ENCODE measurements around the gene PCDHB2.
"Not testable (repeated sequence)": the region's sequence is repeated elsewhere in the genome, so short reads cannot be mapped to it uniquely, and the experiment has no call there.

Gene PCDHB2

DNA sequence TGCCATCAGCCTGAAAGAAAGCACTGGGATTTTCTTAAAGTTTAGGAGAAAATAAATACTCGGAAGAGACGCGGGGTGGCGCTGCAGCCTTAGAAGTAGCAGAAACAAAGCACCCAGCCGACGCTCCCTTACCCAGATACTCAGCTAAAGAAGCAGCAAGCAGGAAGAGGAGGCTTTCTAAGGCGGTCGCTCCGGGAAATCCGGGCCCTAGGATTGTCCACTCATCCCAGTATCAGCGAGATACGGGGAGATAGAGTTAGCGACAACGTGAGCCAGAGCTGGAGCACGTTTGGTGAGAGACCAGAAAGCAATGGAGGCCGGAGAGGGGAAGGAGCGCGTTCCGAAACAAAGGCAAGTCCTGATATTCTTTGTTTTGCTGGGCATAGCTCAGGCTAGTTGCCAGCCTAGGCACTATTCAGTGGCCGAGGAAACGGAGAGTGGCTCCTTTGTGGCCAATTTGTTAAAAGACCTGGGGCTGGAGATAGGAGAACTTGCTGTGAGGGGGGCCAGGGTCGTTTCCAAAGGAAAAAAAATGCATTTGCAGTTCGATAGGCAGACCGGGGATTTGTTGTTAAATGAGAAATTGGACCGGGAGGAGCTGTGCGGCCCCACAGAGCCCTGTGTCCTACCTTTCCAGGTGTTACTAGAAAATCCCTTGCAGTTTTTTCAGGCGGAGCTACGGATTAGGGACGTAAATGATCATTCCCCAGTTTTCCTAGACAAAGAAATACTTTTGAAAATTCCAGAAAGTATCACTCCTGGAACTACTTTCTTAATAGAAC, at the start of gene PCDHB2:
Gene PCDHB2 (plus strand): TSS at position 135 of the 782 bp plus-strand sequence. CDS start 176 bp downstream, at position 311.
- peak; percentile 75 for DNase-seq (ENCODE audit: low spot score)

DNA sequence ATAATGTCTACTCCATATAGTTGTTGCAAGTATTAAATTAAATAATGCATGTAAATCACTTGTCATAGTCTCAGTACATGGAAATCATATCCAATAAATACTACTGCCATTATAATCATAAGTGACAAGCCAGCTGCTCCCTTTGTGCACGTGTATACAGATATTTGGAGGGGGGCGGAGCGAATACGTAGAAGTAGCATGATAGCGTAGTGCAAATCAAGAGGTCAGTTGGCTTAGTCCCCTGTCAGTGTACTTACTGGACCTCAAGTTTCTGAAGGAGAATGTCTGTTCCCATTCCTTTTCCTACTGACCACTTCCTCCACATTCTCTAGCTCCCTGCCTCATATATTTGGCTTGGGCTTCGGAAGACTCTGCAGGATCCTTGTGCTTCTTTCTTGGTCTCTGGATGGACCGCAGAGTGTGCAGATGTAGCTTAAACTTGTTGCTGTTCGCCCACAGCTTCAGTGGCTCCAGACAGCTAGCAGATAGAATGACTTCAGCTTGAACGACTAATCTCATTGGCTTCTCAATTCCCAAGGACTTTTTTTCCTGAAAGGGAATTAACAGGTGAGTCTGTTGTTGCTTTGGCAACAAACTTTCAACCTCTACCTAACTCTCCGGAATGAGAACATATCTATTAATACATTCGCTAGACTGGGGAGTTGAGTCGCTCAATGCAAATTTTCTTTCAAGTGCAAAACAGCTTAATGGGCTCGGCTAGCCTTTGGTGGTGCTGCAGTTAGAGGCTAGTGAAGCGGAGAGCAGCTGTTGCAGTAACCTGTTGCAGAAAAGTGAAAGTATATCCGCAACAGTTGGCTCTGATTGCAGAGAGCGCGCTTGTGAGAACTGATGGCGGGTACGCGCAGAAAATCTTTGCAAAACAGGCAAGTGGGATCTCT, 43.5 kb upstream of the PCDHB2 start, which contains the start of gene PCDHB1:
Gene PCDHB1 (plus strand): TSS at position 753 of the 899 bp plus-strand sequence. CDS start 97 bp downstream, at position 850.
- no peak for DNase-seq (ENCODE audit: low spot score)

DNA sequence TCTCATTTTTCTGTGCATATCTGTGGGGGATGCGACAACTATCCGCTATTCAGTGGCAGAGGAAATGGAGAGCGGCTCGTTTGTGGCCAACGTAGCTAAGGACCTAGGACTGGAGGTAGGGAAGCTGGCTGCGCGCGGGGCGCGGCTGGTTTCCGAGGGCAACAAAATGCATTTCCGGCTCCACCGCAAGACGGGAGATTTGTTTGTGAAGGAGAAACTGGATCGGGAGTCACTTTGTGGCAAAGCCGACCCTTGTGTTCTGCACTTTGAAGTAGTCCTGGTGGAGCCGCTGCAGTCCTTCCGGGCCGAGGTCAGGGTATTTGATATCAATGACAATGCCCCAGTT, 42.9 kb upstream of the PCDHB2 start:
- DNase-seq (ENCODE audit: low spot score), result no peak

DNA sequence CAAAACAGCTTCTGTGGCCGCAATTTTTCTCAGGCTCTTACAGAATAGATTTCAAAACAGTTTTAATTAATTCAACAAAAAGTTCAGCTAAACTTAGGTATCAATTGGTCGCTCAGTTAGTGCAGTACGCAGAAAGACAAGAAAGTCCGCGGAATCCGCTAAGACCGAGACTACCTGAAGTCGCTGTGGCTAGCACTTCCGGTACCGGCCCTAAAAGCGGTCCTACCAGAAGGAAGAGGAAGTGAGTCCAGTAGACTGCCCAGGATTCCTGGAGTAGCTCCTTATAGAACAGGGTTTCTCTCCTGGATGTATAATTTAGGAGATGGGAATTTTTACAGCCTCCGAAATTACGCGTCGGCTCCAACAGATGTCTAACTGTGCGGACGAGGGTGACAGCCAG, 16.6 kb upstream of the PCDHB2 start:
- DNase-seq (ENCODE audit: low spot score), result no peak

DNA sequence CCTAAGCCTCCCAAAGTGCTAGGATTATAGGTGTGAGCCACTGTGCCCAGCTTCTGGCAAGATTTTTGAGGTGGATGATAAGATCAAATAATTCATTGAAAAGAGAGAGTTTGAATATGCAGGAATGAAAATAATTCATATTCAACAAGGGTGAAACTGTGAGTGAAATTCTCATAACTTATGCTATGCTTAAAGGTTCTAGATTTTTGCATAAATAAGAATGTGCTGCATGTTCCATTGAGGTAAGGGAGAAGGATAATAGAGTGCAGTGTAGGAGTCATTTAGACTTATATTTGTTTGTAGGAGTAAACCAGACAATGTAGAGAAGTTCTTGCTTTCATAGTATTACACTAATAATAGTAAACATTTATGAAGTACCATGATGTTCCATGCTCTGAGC, 12.2 kb upstream of the PCDHB2 start:
- no peak for DNase-seq (ENCODE audit: low spot score)

DNA sequence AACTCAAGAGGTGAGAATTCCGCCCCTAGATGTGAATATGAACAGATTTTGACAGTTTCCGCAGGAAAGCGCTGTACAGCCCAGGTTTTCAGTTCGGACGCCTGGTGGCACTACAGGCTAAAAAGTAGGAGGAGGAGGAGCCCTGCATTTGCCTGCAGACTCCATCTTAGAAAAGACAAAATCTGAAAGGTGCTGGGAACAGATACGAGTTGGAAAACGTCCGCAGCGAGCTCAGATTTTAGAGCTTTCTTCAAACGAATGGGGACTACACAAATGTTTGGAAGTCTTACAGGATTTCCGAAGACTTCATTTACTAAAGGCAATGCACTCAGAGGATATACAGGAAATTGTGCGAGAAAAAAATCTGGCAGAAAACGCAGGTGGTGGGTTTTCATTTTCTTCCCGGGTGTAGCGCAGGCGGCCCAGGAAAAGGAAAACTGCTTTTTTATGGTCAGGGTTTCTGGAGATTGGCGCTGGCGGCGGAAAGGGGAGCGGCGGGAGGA, 9.9 kb upstream of the PCDHB2 start:
- DNase-seq (ENCODE audit: low spot score), result peak; percentile 83

DNA sequence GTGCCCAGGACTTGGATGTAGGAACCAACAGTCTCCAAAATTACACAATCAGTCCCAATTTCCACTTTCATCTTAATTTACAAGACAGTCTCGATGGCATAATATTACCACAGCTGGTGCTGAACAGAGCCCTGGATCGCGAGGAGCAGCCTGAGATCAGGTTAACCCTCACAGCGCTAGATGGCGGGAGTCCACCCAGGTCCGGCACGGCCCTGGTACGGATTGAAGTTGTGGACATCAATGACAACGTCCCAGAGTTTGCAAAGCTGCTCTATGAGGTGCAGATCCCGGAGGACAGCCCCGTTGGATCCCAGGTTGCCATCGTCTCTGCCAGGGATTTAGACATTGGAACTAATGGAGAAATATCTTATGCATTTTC, 837 bp downstream of the PCDHB2 start:
- peak; percentile 17 for DNase-seq (ENCODE audit: low spot score)

DNA sequence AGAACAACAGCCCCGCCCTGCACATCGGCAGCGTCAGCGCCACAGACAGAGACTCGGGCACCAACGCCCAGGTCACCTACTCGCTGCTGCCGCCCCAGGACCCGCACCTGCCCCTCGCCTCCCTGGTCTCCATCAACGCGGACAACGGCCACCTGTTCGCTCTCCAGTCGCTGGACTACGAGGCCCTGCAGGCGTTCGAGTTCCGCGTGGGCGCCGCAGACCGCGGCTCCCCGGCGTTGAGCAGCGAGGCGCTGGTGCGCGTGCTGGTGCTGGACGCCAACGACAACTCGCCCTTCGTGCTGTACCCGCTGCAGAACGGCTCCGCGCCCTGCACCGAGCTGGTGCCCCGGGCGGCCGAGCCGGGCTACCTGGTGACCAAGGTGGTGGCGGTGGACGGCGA, 1.8 kb downstream of the PCDHB2 start:
- not testable (repeated sequence) for DNase-seq (ENCODE audit: low spot score)

DNA sequence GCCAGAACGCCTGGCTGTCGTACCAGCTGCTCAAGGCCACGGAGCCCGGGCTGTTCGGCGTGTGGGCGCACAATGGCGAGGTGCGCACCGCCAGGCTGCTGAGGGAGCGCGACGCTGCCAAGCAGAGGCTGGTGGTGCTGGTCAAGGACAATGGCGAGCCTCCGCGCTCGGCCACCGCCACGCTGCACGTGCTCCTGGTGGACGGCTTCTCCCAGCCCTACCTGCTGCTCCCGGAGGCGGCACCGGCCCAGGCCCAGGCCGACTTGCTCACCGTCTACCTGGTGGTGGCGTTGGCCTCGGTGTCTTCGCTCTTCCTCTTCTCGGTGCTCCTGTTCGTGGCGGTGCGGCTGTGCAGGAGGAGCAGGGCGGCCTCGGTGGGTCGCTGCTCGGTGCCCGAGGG, 2.2 kb downstream of the PCDHB2 start:
- not testable (repeated sequence) for DNase-seq (ENCODE audit: low spot score)

DNA sequence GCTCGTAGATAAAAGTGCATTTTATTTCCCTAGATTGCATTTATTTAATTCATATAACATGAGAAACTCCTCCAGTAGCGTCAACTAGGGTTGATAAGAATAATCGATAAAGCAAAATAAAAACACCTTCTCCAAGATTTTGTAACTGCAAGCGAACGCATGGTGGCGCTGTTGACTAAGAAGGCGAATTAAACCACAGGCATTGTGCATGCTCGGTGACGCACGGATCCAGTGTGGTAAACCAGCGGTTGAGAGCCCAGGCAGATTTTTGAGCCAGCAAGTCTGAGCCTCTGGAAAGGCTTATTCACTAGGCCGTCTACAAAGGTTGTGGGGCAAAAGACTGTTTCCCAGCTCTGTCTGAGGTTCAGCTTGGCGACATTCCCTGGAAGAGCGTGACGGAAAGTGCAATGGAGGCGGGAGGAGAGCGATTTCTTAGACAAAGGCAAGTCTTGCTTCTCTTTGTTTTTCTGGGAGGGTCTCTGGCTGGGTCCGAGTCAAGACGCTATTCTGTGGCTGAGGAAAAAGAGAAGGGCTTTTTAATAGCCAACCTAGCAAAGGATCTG, 5.9 kb downstream of the PCDHB2 start, which contains the start of gene PCDHB3:
Gene PCDHB3 (plus strand): TSS at position 231 of the 563 bp plus-strand sequence. CDS start 177 bp downstream, at position 408.
- peak; percentile 54 for DNase-seq (ENCODE audit: low spot score)

DNA sequence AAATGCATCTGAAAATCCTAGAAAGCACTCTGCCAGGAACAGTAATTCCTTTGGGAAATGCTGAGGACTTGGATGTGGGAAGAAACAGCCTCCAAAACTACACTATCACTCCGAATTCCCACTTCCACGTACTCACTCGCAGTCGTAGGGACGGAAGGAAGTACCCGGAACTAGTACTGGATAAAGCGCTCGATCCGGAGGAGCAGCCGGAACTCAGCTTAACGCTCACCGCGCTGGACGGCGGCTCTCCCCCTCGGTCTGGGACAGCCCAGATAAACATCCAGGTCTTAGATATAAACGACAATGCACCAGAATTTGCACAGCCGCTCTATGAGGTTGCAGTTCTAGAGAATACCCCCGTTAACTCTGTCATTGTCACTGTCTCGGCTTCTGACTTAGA, 6.6 kb downstream of the PCDHB2 start:
- DNase-seq (ENCODE audit: low spot score), result no peak

DNA sequence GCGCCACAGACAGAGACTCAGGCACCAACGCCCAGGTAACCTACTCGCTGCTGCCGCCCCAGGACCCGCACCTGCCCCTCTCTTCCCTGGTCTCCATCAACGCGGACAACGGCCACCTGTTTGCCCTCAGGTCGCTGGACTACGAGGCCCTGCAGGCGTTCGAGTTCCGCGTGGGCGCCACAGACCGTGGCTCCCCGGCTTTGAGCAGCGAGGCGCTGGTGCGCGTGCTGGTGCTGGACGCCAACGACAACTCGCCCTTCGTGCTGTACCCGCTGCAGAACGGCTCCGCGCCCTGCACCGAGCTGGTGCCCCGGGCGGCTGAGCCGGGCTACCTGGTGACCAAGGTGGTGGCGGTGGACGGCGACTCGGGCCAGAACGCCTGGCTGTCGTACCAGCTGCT, 7.7 kb downstream of the PCDHB2 start:
- DNase-seq (ENCODE audit: low spot score), result not testable (repeated sequence)

DNA sequence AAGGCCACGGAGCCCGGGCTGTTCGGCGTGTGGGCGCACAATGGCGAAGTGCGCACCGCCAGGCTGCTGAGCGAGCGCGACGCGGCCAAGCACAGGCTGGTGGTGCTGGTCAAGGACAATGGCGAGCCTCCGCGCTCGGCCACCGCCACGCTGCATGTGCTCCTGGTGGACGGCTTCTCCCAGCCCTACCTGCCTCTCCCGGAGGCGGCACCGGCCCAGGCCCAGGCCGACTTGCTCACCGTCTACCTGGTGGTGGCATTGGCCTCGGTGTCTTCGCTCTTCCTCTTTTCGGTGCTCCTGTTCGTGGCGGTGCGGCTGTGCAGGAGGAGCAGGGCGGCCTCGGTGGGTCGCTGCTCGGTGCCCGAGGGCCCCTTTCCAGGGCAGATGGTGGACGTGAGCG, 8.1 kb downstream of the PCDHB2 start:
- not testable (repeated sequence) for DNase-seq (ENCODE audit: low spot score)

DNA sequence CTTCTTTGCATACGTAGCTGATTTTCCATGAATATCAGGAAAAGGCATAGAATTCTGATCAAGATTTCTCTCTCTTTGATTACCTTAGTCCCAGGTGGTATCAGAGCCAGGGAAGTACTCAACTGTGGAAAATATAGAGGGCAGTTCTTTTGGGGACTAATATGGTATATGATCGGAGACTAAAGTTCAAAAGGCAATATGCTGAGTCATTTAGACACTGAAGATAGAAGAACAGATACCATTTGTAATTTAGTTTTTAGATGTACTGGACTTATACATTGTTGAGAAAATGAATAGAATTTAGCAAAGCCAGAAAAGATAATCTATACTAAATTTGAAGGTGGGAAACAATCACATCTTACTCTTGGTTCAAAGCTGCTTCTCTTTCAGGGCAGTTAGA, 10.9 kb downstream of the PCDHB2 start:
- no peak for DNase-seq (ENCODE audit: low spot score)

DNA sequence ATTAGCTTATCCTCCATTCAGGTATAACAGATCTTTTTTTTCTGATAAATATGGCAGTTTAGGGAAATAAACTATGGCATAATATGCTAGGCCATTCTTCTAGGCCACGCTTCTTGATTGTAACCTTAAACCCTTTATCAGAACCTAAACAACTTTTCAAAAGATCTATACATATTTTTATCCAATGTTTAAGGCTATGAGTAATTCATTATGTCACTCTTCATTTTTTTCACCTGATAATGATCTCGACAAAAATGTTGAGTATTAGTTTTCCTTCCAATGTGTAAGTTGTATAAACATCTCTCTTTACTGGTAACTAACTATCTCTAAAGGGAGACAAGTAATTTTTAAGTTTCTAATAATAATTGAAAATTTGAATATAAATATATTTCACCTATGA, 24.8 kb downstream of the PCDHB2 start:
- DNase-seq (ENCODE audit: low spot score), result no peak

DNA sequence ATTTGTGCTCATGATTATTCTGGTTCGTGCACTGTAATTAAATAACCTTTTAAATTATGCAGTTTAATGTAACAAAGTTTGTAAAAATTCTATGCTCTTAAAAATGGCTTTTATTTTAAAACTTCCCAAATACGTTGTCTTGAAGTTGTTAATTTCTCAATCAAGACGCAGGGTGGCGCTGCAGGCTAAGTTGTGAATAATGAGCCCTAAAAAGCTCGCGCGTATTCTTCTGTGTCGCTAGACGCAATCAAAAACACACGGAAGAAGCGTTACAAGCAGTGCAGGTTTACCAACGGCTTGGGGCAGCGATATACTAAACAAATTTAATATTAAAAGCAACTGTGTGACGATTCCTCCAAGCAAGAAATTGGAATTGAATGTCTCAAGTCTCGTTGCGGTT, 27.1 kb downstream of the PCDHB2 start, which contains the start of gene PCDHB4:
Gene PCDHB4 (plus strand): TSS at position 256 of the 400 bp plus-strand sequence. CDS start 181 bp downstream, outside the sequence.
- DNase-seq (ENCODE audit: low spot score), result no peak

DNA sequence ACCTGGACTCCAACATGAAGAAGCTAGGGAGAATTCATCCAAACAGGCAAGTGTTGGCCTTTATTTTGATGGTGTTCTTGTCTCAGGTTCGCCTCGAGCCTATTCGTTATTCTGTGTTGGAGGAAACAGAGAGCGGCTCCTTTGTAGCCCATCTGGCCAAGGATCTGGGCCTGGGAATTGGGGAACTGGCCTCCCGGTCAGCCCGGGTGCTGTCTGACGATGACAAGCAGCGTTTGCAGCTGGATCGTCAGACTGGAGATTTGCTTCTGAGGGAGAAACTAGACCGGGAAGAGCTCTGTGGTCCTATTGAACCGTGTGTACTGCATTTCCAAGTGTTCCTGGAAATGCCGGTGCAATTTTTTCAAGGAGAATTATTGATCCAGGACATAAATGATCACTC, 27.6 kb downstream of the PCDHB2 start:
- DNase-seq (ENCODE audit: low spot score), result no peak

DNA sequence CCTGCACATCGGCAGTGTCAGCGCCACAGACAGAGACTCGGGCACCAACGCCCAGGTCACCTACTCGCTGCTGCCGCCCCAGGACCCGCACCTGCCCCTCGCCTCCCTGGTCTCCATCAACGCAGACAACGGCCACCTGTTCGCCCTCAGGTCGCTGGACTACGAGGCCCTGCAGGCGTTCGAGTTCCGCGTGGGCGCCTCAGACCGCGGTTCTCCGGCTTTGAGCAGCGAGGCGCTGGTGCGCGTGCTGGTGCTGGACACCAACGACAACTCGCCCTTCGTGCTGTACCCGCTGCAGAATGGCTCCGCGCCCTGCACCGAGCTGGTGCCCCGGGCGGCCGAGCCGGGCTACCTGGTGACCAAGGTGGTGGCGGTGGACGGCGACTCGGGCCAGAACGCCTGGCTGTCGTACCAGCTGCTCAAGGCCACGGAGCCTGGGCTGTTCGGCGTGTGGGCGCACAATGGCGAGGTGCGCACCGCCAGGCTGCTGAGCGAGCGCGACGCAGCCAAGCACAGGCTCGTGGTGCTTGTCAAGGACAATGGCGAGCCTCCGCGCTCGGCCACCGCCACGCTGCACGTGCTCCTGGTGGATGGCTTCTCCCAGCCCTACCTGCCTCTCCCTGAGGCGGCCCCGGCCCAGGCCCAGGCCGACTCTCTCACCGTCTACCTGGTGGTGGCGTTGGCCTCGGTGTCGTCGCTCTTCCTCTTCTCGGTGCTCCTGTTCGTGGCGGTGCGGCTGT, 29.2 kb downstream of the PCDHB2 start:
- DNase-seq (ENCODE audit: low spot score), result not testable (repeated sequence)

DNA sequence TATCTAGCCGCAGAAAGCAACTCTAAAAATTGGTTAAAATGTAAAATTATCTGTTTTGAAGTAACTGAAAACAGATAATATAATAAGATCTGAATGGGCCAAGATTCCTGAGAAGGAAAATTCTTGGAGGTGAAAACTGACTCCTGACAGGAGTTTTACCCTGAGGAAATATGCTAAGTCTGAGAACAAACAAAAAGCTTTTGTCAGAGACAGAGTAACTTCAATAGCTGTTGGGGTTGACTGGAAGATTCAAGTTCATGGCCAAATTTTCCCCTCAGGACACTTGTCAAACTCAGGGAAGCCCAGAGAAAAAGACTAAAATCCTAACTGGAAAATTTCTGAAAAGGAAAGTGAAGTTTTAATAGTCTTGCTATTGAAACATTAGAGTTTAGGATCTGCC, 32.9 kb downstream of the PCDHB2 start:
- no peak for DNase-seq (ENCODE audit: low spot score)

DNA sequence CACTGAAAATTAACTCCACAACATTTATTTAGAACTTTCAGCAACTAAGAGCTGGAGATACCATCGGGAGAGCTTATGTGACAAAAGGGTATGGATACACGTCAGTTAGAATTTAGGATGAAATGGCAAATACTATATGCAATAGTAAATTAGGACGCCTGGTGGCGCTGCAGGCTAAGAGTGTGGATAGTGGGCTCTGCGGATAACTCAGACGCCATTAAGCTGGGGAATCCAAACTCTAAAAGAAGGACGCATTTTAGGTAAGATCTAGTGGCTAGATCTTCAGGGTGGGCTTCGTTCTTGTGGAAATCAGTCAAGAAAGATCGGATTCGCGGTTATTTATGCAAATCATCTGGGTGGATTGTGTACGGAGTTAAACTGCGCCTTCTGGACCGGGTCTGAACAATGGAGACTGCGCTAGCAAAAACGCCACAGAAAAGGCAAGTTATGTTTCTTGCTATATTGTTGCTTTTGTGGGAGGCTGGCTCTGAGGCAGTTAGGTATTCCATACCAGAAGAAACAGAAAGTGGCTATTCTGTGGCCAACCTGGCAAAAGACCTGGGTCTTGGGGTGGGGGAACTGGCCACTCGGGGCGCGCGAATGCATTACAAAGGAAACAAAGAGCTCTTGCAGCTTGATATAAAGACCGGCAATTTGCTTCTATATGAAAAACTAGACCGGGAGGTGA, 40.8 kb downstream of the PCDHB2 start, which contains the start of gene PCDHB5:
Gene PCDHB5 (plus strand): TSS at position 177 of the 688 bp plus-strand sequence. CDS start 229 bp downstream, at position 406.
- DNase-seq (ENCODE audit: low spot score), result peak; percentile 73

All from GM03348 (cell line).